Hepatocyte (in vitro differentiated cells): ENCODE data around the gene HES3. TPM values are rescaled to one million over a fixed set of nuclear protein-coding genes. Genes with fewer than 3 reads are reported as not detected.

Experiments used
- DNase-seq: peaks from one replicate; pipeline ENCODE4 v3.0.0-alpha.2; 2016; ENCODE audit warnings: low spot score
- H2AFZ ChIP-seq: fragments of 200-600 bp; sonication (generic); 2 replicates; pipeline ENCODE4 v1.6.0; 2016; ENCODE audit warnings: antibody characterized with exemption, mild to moderate bottlenecking
- H3K27ac ChIP-seq: fragments of 200-600 bp; sonication (generic); 2 replicates; pipeline ENCODE4 v1.5.1; 2016; ENCODE audit warnings: mild to moderate bottlenecking
- H3K27me3 ChIP-seq: fragments of 200-600 bp; sonication (generic); 2 replicates; pipeline ENCODE4 v1.6.1; 2016
- H3K36me3 ChIP-seq: fragments of 200-600 bp; sonication (generic); replicated peaks from 2 replicates; pipeline ENCODE4 v1.5.1; 2016; ENCODE audit warnings: low read depth; ENCODE audit not compliant: insufficient read depth
- H3K4me1 ChIP-seq: fragments of 200-600 bp; sonication (generic); 2 replicates; pipeline ENCODE4 v1.5.1; 2016; ENCODE audit warnings: mild to moderate bottlenecking, moderate library complexity; ENCODE audit not compliant: insufficient read depth
- H3K4me2 ChIP-seq: fragments of 200-600 bp; sonication (generic); 2 replicates; pipeline ENCODE4 v1.6.0; 2016
- H3K4me3 ChIP-seq: fragments of 200-600 bp; sonication (generic); 2 replicates; pipeline ENCODE4 v1.5.1; 2016; ENCODE audit warnings: mild to moderate bottlenecking
- H3K79me2 ChIP-seq: fragments of 200-600 bp; sonication (generic); 2 replicates; pipeline ENCODE4 v1.6.0; 2017; ENCODE audit warnings: mild to moderate bottlenecking
- H3K9me2 ChIP-seq: fragments of 200-600 bp; sonication (generic); replicated peaks from 2 replicates; pipeline ENCODE4 v1.6.0; 2017; ENCODE audit warnings: mild to moderate bottlenecking; ENCODE audit not compliant: insufficient read depth
- H3K9me3 ChIP-seq: fragments of 200-600 bp; sonication (generic); 2 replicates; pipeline ENCODE4 v1.5.1; 2016; ENCODE audit warnings: low read depth, mild to moderate bottlenecking
- H4K20me1 ChIP-seq: fragments of 200-600 bp; sonication (generic); 2 replicates; pipeline ENCODE4 v1.6.0; 2016; ENCODE audit warnings: mild to moderate bottlenecking; ENCODE audit not compliant: insufficient read depth, poor library complexity, severe bottlenecking
- CTCF ChIP-seq: fragments of 200-600 bp; sonication (generic); IDR thresholded peaks from 2 replicates; pipeline ENCODE4 v1.5.1; 2016; ENCODE audit warnings: antibody characterized with exemption, mild to moderate bottlenecking; ENCODE audit not compliant: poor library complexity
- EZH2 ChIP-seq: fragments of 200-600 bp; sonication (generic); IDR thresholded peaks from 2 replicates; pipeline ENCODE4 v1.6.1; 2016; ENCODE audit warnings: antibody characterized with exemption, mild to moderate bottlenecking, borderline replicate concordance
- EZH2phosphoT487 ChIP-seq: fragments of 200-600 bp; sonication (generic); IDR thresholded peaks from one replicate; pipeline ENCODE4 v1.6.1; 2018; ENCODE audit warnings: antibody characterized with exemption, mild to moderate bottlenecking, low read depth, moderate library complexity; ENCODE audit not compliant: unreplicated experiment, severe bottlenecking
- WGBS: methylation state at CpG from one replicate; pipeline ENCODE4 v1.1.6; 2016; ENCODE audit warnings: low lambda C conversion rate; ENCODE audit errors: missing lambda C conversion rate; 5-methylcytosine and 5-hydroxymethylcytosine counted together
- polyA plus RNA-seq: library from polyadenylated mRNA; unstranded; fragments of >200 nt; fragmentation: Nextera tagmentation; extraction: Ambion mirVana; gene quantifications from 2 replicates; pipeline ENCODE4 v1.2.1, GENCODE V29; 2016
- total RNA-seq: library from RNA; depleted of rRNA; stranded (reverse); fragments of >200 nt; gene quantifications from 2 replicates; pipeline ENCODE4 v1.2.3, GENCODE V29; 2014

Gene HES3
- total and polyA plus RNA-seq, 2 experiments from 2014 or later, result not detected

- TF ChIP-seq CTCF (no peak), EZH2 (no peak), EZH2phosphoT487 (no peak)
- 91% methylated on average over 19 of the region's 19 CpGs for WGBS
- H3K27ac ChIP-seq, result peak overlapping the region; percentile 34
- no peak overlapping the region for H2AFZ ChIP-seq
- H3K79me2 ChIP-seq, result no peaks in the 10 kb centered on the region
- H3K4me2 ChIP-seq, result no peak overlapping the region
- no peaks in the 10 kb centered on the region for H3K36me3 ChIP-seq
- DNase-seq, result peak; percentile 53
- H3K9me2 ChIP-seq, result no peaks in the 10 kb centered on the region
- H3K4me3 ChIP-seq, result no peak overlapping the region
- H3K27me3 ChIP-seq, result no peaks in the 10 kb centered on the region
- H4K20me1 ChIP-seq, result no peaks in the 10 kb centered on the region
- no peaks in the 10 kb centered on the region for H3K9me3 ChIP-seq
- H3K4me1 ChIP-seq, result no peaks in the 10 kb centered on the region
These were observed 37.8 kb downstream of the HES3 start for GRCh38 chr1:6281511-6282402.

GRCh38 chr1:6282577-6283270, 38.7 kb downstream of the HES3 start:
- H2AFZ ChIP-seq, result no peak overlapping the region
- H3K4me1 ChIP-seq, result peaks cover under 1% of the 10 kb centered on the region
- no peaks in the 10 kb centered on the region for H3K79me2 ChIP-seq
- WGBS, result 96% methylated on average over 17 of the region's 17 CpGs
- H3K4me2 ChIP-seq, result no peak overlapping the region
- no peaks in the 10 kb centered on the region for H3K27me3 ChIP-seq
- TF ChIP-seq CTCF, result no peak
- TF ChIP-seq EZH2phosphoT487, result no peak
- TF ChIP-seq EZH2, result no peak
- H4K20me1 ChIP-seq, result no peaks in the 10 kb centered on the region
- H3K9me3 ChIP-seq, result no peaks in the 10 kb centered on the region
- no peaks in the 10 kb centered on the region for H3K36me3 ChIP-seq
- DNase-seq, result no peak
- no peak overlapping the region for H3K27ac ChIP-seq
- no peaks in the 10 kb centered on the region for H3K9me2 ChIP-seq
- no peak overlapping the region for H3K4me3 ChIP-seq

GRCh38 chr1:6285336-6285735, 41.4 kb downstream of the HES3 start:
- Histone ChIP-seq H3K27me3 (no peaks in the 10 kb centered on the region), H3K4me1 (peaks cover 7% of the 10 kb centered on the region), H3K36me3 (no peaks in the 10 kb centered on the region), H3K27ac (no peak overlapping the region), H3K4me3 (no peak overlapping the region), H3K9me3 (no peaks in the 10 kb centered on the region), H4K20me1 (no peaks in the 10 kb centered on the region), H3K4me2 (no peak overlapping the region), H3K79me2 (no peaks in the 10 kb centered on the region), H2AFZ (no peak overlapping the region), H3K9me2 (no peaks in the 10 kb centered on the region)
- DNase-seq, result no peak
- WGBS, result 93% methylated on average over 11 of the region's 11 CpGs
- TF ChIP-seq EZH2, result no peak

- Histone ChIP-seq H2AFZ (no peak overlapping the region), H3K79me2 (no peaks in the 10 kb centered on the region), H4K20me1 (no peaks in the 10 kb centered on the region), H3K9me3 (no peaks in the 10 kb centered on the region), H3K4me3 (no peak overlapping the region), H3K27me3 (no peaks in the 10 kb centered on the region), H3K4me2 (no peak overlapping the region), H3K9me2 (no peaks in the 10 kb centered on the region), H3K4me1 (peaks cover 7% of the 10 kb centered on the region), H3K36me3 (no peaks in the 10 kb centered on the region), H3K27ac (no peak overlapping the region)
- no peak for DNase-seq
- 96% methylated on average over 8 of the region's 8 CpGs for WGBS
- TF ChIP-seq CTCF (no peak), EZH2 (no peak), EZH2phosphoT487 (no peak)
These were observed 42.3 kb downstream of the HES3 start for GRCh38 chr1:6286266-6286665.
